PC-9 (cell line): Measurements from ENCODE around the gene ARNT2.

Experiments used
- CTCF ChIP-seq: fragments of 200-600 bp; sonication (generic); conservative IDR thresholded peaks from 2 replicates; pipeline ENCODE4 v1.6.1; 2017; ENCODE audit warnings: mixed run types, antibody characterized with exemption, mild to moderate bottlenecking, moderate library complexity
- EZH2 ChIP-seq: fragments of 200-600 bp; sonication (generic); IDR thresholded peaks from 2 replicates; pipeline ENCODE4 v1.8.0; 2017; ENCODE audit warnings: antibody characterized with exemption, low read depth

- no peak for TF ChIP-seq CTCF
- TF ChIP-seq EZH2 = no peak
Measured at GRCh38 chr15:80489030-80489594, 84.9 kb downstream of the ARNT2 start.
